ENCODE results near the gene ALDH6A1. TPM values are rescaled to one million over a fixed set of nuclear protein-coding genes. Genes with fewer than 3 reads are reported as not detected.
A peak's percentile ranks its signal among the peaks of the same experiment; 100 is the strongest.

ALDH6A1 gene
- total and polyA plus RNA-seq, 2 of the 13 experiments (the other 11 are each of a cell fraction or from before 2014, with no cell fraction given): 26.9 to 49.9 TPM

- TF ChIP-seq ZFAT (CRISPR knock-in tag; conservative IDR thresholded peaks at IDR 0.05): no peak
- TF ChIP-seq ZBTB20 (CRISPR knock-in tag; IDR thresholded peaks at IDR 0.05; ENCODE audit: borderline replicate concordance, low read depth): peak; percentile 25; the same call in 1 of the 2 replicates
- TF ChIP-seq TARDBP (CRISPR knock-in tag; IDR thresholded peaks at IDR 0.05): peak; percentile 75; the same call in 1 of the 2 replicates
- TF ChIP-seq, protein P1, sequence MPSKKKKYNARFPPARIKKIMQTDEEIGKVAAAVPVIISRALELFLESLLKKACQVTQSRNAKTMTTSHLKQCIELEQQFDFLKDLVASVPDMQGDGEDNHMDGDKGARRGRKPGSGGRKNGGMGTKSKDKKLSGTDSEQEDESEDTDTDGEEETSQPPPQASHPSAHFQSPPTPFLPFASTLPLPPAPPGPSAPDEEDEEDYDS (CRISPR knock-in tag; IDR thresholded peaks at IDR 0.05): peak; percentile 62; the same call in 1 of the 2 replicates
- peak; percentile 41; the same call in 1 of the 2 replicates for TF ChIP-seq SPEN (CRISPR knock-in tag; IDR thresholded peaks at IDR 0.05; ENCODE audit: low read depth)
- TF ChIP-seq ZNF34 (CRISPR knock-in tag; IDR thresholded peaks at IDR 0.05; ENCODE audit: borderline replicate concordance): peak; percentile 17; the same call in 1 of the 2 replicates
- TF ChIP-seq FOXO1 (CRISPR knock-in tag; IDR thresholded peaks at IDR 0.05): no peak
- TF ChIP-seq ZBTB42 (CRISPR knock-in tag; IDR thresholded peaks at IDR 0.05): peak; percentile 23; the same call in 1 of the 2 replicates
- TF ChIP-seq PCBP1 (IDR thresholded peaks at IDR 0.05; ENCODE audit: borderline replicate concordance, low read depth, low read length): 0 out of 2 replicates have a peak, but pooled peaks have one; percentile 35
- peak; percentile 91 for TF ChIP-seq MXI1 (IDR thresholded peaks at IDR 0.05; ENCODE audit: borderline replicate concordance, low read depth, low read length)
- TF ChIP-seq TFDP2 (CRISPR knock-in tag; IDR thresholded peaks at IDR 0.05): peak; percentile 96
- TF ChIP-seq, protein P2, sequence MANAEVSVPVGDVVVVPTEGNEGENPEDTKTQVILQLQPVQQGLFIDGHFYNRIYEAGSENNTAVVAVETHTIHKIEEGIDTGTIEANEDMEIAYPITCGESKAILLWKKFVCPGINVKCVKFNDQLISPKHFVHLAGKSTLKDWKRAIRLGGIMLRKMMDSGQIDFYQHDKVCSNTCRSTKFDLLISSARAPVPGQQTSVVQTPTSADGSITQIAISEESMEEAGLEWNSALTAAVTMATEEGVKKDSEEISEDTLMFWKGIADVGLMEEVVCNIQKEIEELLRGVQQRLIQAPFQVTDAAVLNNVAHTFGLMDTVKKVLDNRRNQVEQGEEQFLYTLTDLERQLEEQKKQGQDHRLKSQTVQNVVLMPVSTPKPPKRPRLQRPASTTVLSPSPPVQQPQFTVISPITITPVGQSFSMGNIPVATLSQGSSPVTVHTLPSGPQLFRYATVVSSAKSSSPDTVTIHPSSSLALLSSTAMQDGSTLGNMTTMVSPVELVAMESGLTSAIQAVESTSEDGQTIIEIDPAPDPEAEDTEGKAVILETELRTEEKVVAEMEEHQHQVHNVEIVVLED (CRISPR knock-in tag; IDR thresholded peaks at IDR 0.05; ENCODE audit: borderline replicate concordance): peak; percentile 59
- TF ChIP-seq ZMYM4 (CRISPR knock-in tag; IDR thresholded peaks at IDR 0.05): peak; percentile 80
- TF ChIP-seq, protein P3, sequence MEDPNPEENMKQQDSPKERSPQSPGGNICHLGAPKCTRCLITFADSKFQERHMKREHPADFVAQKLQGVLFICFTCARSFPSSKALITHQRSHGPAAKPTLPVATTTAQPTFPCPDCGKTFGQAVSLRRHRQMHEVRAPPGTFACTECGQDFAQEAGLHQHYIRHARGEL (CRISPR knock-in tag; IDR thresholded peaks at IDR 0.05): no peak
- 0 out of 2 replicates have a peak, but pooled peaks have one; percentile 21 for TF ChIP-seq MEF2D (CRISPR knock-in tag; IDR thresholded peaks at IDR 0.05)
- no peak for TF ChIP-seq HMG20A (CRISPR knock-in tag; IDR thresholded peaks at IDR 0.05; ENCODE audit: borderline replicate concordance)
- TF ChIP-seq HDAC2 (CRISPR knock-in tag; IDR thresholded peaks at IDR 0.05): peak; percentile 30; the same call in 1 of the 2 replicates
- no peak for TF ChIP-seq CBX5 (CRISPR knock-in tag; IDR thresholded peaks at IDR 0.05; ENCODE audit: borderline replicate concordance)
- TF ChIP-seq GATAD1 (CRISPR knock-in tag; IDR thresholded peaks at IDR 0.05): peak; percentile 95
- peak; percentile 58; the same call in 1 of the 2 replicates for TF ChIP-seq TGIF2 (CRISPR knock-in tag; IDR thresholded peaks at IDR 0.05)
- no peak for TF ChIP-seq MLLT10 (CRISPR knock-in tag; IDR thresholded peaks at IDR 0.05)
- TF ChIP-seq E2F1 (CRISPR knock-in tag; IDR thresholded peaks at IDR 0.05): peak; percentile 98
- 0 out of 2 replicates have a peak, but pooled peaks have one; percentile 25 for TF ChIP-seq SMAD3 (CRISPR knock-in tag; IDR thresholded peaks at IDR 0.05)
- TF ChIP-seq TFDP1 (CRISPR knock-in tag; IDR thresholded peaks at IDR 0.05; ENCODE audit: borderline replicate concordance): peak; percentile 96
- no peak for TF ChIP-seq ZNF263 (CRISPR knock-in tag; IDR thresholded peaks at IDR 0.05)
These were observed at the start of gene ALDH6A1, which contains the start of gene LIN52 (continued) for GRCh38 chr14:74084277-74085046.

Data from HepG2 (cell line).